ENCODE data around the gene PCNX3. TPM values are rescaled to one million over a fixed set of nuclear protein-coding genes. Genes with fewer than 3 reads are reported as not detected.
A peak's percentile ranks its signal among the peaks of the same experiment; 100 is the strongest.

The PCNX3 gene
- polyA plus RNA-seq, 1 experiment, result 9.7 TPM

- TF ChIP-seq CTCF (IDR thresholded peaks at IDR 0.05; ENCODE audit: low read depth, low read length), result no peak
- CTCF ChIA-PET, result no interaction called here
- no peaks in the 10 kb centered on the region for H3K27me3 ChIP-seq (ENCODE audit: control insufficient read depth, insufficient read depth, low read length)
- DNase-seq (ENCODE audit: low read depth, low spot score), result no peak
- no peaks in the 10 kb centered on the region for H3K9me3 ChIP-seq (ENCODE audit: control insufficient read depth, insufficient read depth, low read length)
- POLR2A ChIA-PET, result no interaction called here
- no peak overlapping the region for H3K4me3 ChIP-seq (ENCODE audit: low read depth, low read length)
- no peak overlapping the region for H3K27ac ChIP-seq (ENCODE audit: low read depth, low read length)
Measured at GRCh38 chr11:65598258-65598699, 17.3 kb upstream of the PCNX3 start.

- H3K27ac ChIP-seq (ENCODE audit: low read depth, low read length), result no peak overlapping the region
- TF ChIP-seq CTCF (IDR thresholded peaks at IDR 0.05; ENCODE audit: low read depth, low read length), result no peak
- POLR2A ChIA-PET, result no interaction called here
- no peak for DNase-seq (ENCODE audit: low read depth, low spot score)
- no peaks in the 10 kb centered on the region for H3K9me3 ChIP-seq (ENCODE audit: control insufficient read depth, insufficient read depth, low read length)
- no peaks in the 10 kb centered on the region for H3K27me3 ChIP-seq (ENCODE audit: control insufficient read depth, insufficient read depth, low read length)
- H3K4me3 ChIP-seq (ENCODE audit: low read depth, low read length), result no peak overlapping the region
- CTCF ChIA-PET, result no interaction called here
Measured at GRCh38 chr11:65599216-65599954, 16.2 kb upstream of the PCNX3 start.

DNA sequence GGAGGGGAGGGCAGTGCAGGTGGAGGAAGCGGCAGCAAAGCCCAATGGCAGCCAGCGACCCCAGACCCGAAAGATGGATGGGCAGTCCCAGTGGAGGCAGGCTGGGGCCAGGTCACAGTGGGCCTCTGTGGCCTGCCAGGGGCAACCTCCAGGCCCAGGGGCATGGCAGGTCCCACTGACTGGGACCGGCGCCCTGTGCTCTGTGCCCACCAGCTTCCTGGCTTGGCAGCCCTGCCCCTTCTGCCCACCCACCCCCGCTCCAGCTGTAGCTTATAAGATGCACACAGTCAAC, 15.7 kb upstream of the PCNX3 start:
- ChIA-PET CTCF (no interaction called here), POLR2A (no interaction called here)
- Histone ChIP-seq H3K4me3 (ENCODE audit: low read depth, low read length) (no peak overlapping the region), H3K27me3 (ENCODE audit: control insufficient read depth, insufficient read depth, low read length) (no peaks in the 10 kb centered on the region), H3K9me3 (ENCODE audit: control insufficient read depth, insufficient read depth, low read length) (no peaks in the 10 kb centered on the region), H3K27ac (ENCODE audit: low read depth, low read length) (no peak overlapping the region)
- DNase-seq (ENCODE audit: low read depth, low spot score), result no peak
- no peak for TF ChIP-seq CTCF (IDR thresholded peaks at IDR 0.05; ENCODE audit: low read depth, low read length)

DNA sequence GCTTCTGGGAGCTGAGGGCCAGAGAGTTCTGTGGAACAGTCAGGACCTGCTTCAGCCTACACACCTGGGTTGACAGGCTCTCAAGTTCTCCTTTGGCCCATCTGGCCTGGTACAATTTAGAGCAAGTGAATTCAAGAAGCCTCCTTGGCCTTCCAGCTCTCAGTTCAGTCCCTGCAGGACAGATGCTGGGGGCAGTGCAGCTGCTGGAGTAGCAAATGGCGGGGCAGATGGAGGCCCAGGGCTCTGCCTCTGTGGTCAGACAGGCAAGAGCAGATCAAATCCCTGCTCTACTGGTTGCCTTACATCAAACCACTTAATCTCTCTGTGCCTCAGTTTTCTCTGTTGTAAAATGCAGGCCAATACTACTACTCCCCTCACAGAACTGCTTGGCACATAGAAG, 11.3 kb upstream of the PCNX3 start:
- H3K9me3 ChIP-seq (ENCODE audit: control insufficient read depth, insufficient read depth, low read length), result no peaks in the 10 kb centered on the region; the same call in 1 of the 2 replicates
- no peak overlapping the region for H3K4me3 ChIP-seq (ENCODE audit: low read depth, low read length)
- no peak for DNase-seq (ENCODE audit: low read depth, low spot score)
- CTCF ChIA-PET, result interaction anchor here (0.5 to 4.5 kb wide), 4 partner anchors 11 to 213 kb away, joined by 3 to 28 read pairs (median 4); no protein-coding TSS in a partner anchor
- H3K27ac ChIP-seq (ENCODE audit: low read depth, low read length), result no peak overlapping the region
- no peaks in the 10 kb centered on the region for H3K27me3 ChIP-seq (ENCODE audit: control insufficient read depth, insufficient read depth, low read length)
- POLR2A ChIA-PET, result interaction anchor here (0.9 kb wide), 1 partner anchor 9 kb away, joined by 4 read pairs; no protein-coding TSS in a partner anchor
- no peak for TF ChIP-seq CTCF (IDR thresholded peaks at IDR 0.05; ENCODE audit: low read depth, low read length)

DNA sequence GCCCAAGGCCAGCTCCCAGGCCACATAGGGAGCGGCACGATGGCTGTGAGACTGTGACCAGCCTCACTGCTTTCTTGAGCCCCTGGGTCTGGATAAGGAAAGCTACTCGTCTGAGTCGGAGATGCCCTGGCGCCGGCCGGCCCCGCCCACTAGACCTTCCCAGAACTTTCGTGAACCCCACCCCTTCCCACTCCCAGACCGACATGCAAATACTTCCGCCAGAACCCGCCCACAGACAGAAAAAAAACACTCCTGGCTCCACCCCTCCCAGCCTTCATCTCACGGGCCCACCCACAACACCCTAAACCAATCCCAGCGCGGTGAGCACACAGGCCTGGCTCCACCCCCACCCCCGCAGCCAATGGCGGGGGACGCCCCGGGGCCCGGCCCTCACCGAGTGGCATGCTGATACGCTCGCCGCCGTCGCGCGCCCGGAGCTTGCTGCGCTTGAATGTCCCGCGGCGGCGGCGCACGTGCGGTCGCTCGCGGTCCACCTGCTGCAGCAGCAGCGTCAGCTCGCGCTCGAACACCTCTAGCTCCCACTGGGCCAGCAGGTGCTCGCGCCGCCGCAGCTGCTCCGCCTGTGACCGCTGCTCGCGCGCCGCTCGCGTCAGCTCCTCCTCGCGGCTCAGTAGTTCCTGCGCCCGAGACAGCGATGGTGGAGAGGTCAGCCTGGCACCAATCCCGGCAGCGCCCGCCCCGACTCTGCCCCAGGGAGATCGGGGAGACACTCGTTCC, 8.5 kb upstream of the PCNX3 start:
- peak overlapping the region; percentile 32; the same call in 1 of the 2 replicates for H3K4me3 ChIP-seq (ENCODE audit: low read depth, low read length)
- peak; percentile 82 for DNase-seq (ENCODE audit: low read depth, low spot score)
- peak overlapping the region; percentile 31 for H3K27ac ChIP-seq (ENCODE audit: low read depth, low read length)
- POLR2A ChIA-PET, result interaction anchor here (0.8 to 1.3 kb wide), 5 partner anchors 9 to 66 kb away, joined by 3 to 6 read pairs (median 3); partner anchors contain the start of genes EHBP1L1, PCNX3 and RELA
- H3K27me3 ChIP-seq (ENCODE audit: control insufficient read depth, insufficient read depth, low read length), result no peaks in the 10 kb centered on the region
- CTCF ChIA-PET, result interaction anchor here (0.6 to 1.3 kb wide), 2 partner anchors 34 to 63 kb away, joined by 4 to 6 read pairs; partner anchors contain the start of gene FAM89B
- H3K9me3 ChIP-seq (ENCODE audit: control insufficient read depth, insufficient read depth, low read length), result no peaks in the 10 kb centered on the region; the same call in 1 of the 2 replicates
- no peak for TF ChIP-seq CTCF (IDR thresholded peaks at IDR 0.05; ENCODE audit: low read depth, low read length)

Measured in AG04450 (cell line).